Trophoblast cell (in vitro differentiated cells and primary cell): ENCODE measurements around the gene SLC4A3.

ENCODE experiments used
- DNase-seq, 2 donors: peaks; one replicate each; pipeline ENCODE4 v3.0.0-alpha.2; 2016
- H2AFZ ChIP-seq: 2 replicates; pipeline ENCODE4 v1.6.1; 2013; ENCODE audit warnings: low read length, moderate library complexity, mild to moderate bottlenecking; ENCODE audit not compliant: insufficient read depth, poor library complexity
- H2AK5ac ChIP-seq: 2 replicates; pipeline ENCODE4 v1.6.1; 2013; ENCODE audit warnings: mild to moderate bottlenecking, low read length
- H2BK120ac ChIP-seq: 2 replicates; pipeline ENCODE4 v1.6.1; 2013; ENCODE audit warnings: low read length, mild to moderate bottlenecking, moderate library complexity; ENCODE audit not compliant: insufficient read depth, poor library complexity
- H2BK12ac ChIP-seq: 2 replicates; pipeline ENCODE4 v1.6.1; 2013; ENCODE audit warnings: mild to moderate bottlenecking, low read length, moderate library complexity
- H2BK5ac ChIP-seq: 2 replicates; pipeline ENCODE4 v1.6.1; 2013; ENCODE audit warnings: low read length, low read depth, moderate library complexity, mild to moderate bottlenecking; ENCODE audit not compliant: poor library complexity
- H3K14ac ChIP-seq: 2 replicates; pipeline ENCODE4 v1.6.1; 2013; ENCODE audit warnings: mild to moderate bottlenecking, low read length
- H3K18ac ChIP-seq: 2 replicates; pipeline ENCODE4 v1.6.1; 2013; ENCODE audit warnings: mild to moderate bottlenecking, low read length
- H3K23ac ChIP-seq: 2 replicates; pipeline ENCODE4 v1.6.1; 2013; ENCODE audit warnings: low read length
- H3K27ac ChIP-seq: 2 replicates; pipeline ENCODE4 v1.5.1; 2013; ENCODE audit warnings: low read depth, mild to moderate bottlenecking, inconsistent platforms, low read length, moderate library complexity
- H3K27me3 ChIP-seq: 2 replicates; pipeline ENCODE4 v1.6.1; 2013; ENCODE audit warnings: inconsistent platforms, mild to moderate bottlenecking, low read length, moderate library complexity; ENCODE audit not compliant: insufficient read depth
- H3K36me3 ChIP-seq, 2 experiments: 1 replicate in 1 of 2; 2 replicates in 1 of 2; pipeline ENCODE4 v1.6.1; 2013; ENCODE audit warnings: low read length in 2 of 2, mild to moderate bottlenecking in 2 of 2, moderate library complexity in 1 of 2; ENCODE audit not compliant: insufficient read depth in 2 of 2, control insufficient read depth in 1 of 2
- H3K4ac ChIP-seq: 2 replicates; pipeline ENCODE4 v1.6.1; 2013; ENCODE audit warnings: low read depth, mild to moderate bottlenecking, low read length, moderate library complexity
- H3K4me1 ChIP-seq, 2 experiments: 1 replicate in 1 of 2; 2 replicates in 1 of 2; pipeline ENCODE4 v1.6.1; 2013; ENCODE audit warnings: low read length in 2 of 2, mild to moderate bottlenecking in 2 of 2, moderate library complexity in 1 of 2; ENCODE audit not compliant: insufficient read depth in 2 of 2, control insufficient read depth in 1 of 2
- H3K4me2 ChIP-seq: 2 replicates; pipeline ENCODE4 v1.6.1; 2013; ENCODE audit warnings: inconsistent platforms, mild to moderate bottlenecking, low read length, moderate library complexity
- H3K4me3 ChIP-seq: 2 replicates; pipeline ENCODE4 v1.5.1; 2013; ENCODE audit warnings: mild to moderate bottlenecking, low read depth, low read length, inconsistent platforms
- H3K79me1 ChIP-seq: one replicate; pipeline ENCODE4 v1.6.1; 2013; ENCODE audit warnings: low read length
- H3K79me2 ChIP-seq: 2 replicates; pipeline ENCODE4 v1.6.1; 2013; ENCODE audit warnings: low read length, mild to moderate bottlenecking; ENCODE audit not compliant: control insufficient read depth, insufficient read depth, poor library complexity
- H3K9ac ChIP-seq: 2 replicates; pipeline ENCODE4 v1.6.1; 2013; ENCODE audit warnings: mild to moderate bottlenecking, low read length
- H3K9me3 ChIP-seq: 2 replicates; pipeline ENCODE4 v1.6.1; 2013; ENCODE audit warnings: low read depth, mild to moderate bottlenecking, control low read depth, inconsistent platforms, low read length; ENCODE audit not compliant: insufficient read depth
- H4K12ac ChIP-seq: 2 replicates; pipeline ENCODE4 v1.6.1; 2013; ENCODE audit warnings: low read depth, mild to moderate bottlenecking, low read length, moderate library complexity
- H4K8ac ChIP-seq: 2 replicates; pipeline ENCODE4 v1.6.1; 2013; ENCODE audit warnings: low read depth, mild to moderate bottlenecking, low read length, moderate library complexity
- H4K91ac ChIP-seq: one replicate; pipeline ENCODE4 v1.6.1; 2013; ENCODE audit warnings: low read depth, mild to moderate bottlenecking, low read length, moderate library complexity
- WGBS: extraction: QIAGEN DNeasy Blood & Tissue Kit; methylation state at CpG from one replicate; pipeline ENCODE4 v1.1.7; 2013; ENCODE audit warnings: missing lambda C conversion rate; ENCODE audit not compliant: insufficient read length, insufficient coverage; ENCODE audit errors: extremely low coverage; 5-methylcytosine and 5-hydroxymethylcytosine counted together

The SLC4A3 gene

DNA sequence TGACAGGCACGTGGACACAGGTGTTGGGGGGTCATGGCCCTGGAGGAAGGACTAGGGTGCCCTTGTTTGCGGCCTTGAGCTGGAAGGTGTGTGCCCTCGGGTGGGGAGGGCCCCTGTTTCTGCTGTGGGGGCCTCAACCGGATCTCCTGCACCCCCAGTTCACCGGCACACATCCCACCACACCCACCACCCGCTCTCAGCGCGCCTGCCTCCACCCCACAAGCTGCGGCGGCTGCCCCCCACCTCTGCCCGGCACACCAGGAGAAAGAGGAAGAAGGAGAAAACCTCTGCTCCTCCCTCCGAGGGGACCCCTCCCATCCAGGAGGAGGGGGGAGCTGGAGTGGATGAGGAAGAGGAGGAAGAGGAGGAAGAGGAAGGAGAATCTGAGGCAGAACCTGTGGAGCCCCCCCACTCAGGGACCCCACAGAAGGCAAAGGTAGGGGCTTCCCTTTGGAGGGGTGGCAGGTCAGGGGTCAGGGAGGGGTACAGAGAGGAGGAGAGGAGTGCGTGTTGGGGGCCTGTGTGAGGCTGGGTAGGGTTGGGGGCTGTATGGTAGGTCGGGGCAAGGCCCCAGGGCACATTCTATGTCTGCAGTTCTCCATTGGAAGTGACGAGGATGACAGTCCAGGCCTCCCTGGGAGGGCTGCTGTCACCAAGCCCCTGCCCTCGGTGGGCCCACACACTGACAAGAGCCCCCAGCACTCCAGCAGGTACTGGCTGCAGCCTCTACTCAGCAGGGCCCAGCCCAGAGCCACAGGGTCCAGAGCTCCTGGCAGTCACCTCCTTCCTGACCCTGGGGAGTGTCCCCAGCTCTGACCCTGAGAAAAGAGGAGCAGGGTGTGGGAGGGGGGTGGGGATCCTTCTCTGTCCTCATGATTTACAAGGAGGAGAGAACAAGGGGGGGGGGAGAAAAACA lies 1.8 kb downstream of the SLC4A3 start:
- DNase-seq, result no peak
- Histone ChIP-seq H3K27me3 (no peaks in the 10 kb centered on the region), H4K8ac (no peak overlapping the region), H3K18ac (no peak overlapping the region), H3K4me2 (no peak overlapping the region), H3K27ac (no peak overlapping the region), H2BK5ac (no peak overlapping the region), H2BK12ac (no peak overlapping the region), H2BK120ac (no peak overlapping the region), H2AK5ac (no peak overlapping the region), H3K4me1 (peaks cover 3% of the 10 kb centered on the region in 2 experiments), H3K4me3 (peak overlapping the region; percentile 10), H3K4ac (no peak overlapping the region), H3K9ac (no peak overlapping the region), H3K23ac (no peak overlapping the region), H3K36me3 (peaks cover 22 to 23% of the 10 kb centered on the region in 2 experiments), H4K12ac (no peak overlapping the region), H3K14ac (no peak overlapping the region), H4K91ac (no peak overlapping the region), H2AFZ (no peak overlapping the region), H3K9me3 (peaks cover 2% of the 10 kb centered on the region), H3K79me1 (peaks cover 7% of the 10 kb centered on the region), H3K79me2 (peaks cover 2% of the 10 kb centered on the region)
- WGBS, result no CpG with 5 or more reads among the region's 16 CpGs

- Histone ChIP-seq H3K23ac (no peak overlapping the region), H2BK120ac (no peak overlapping the region), H2AK5ac (no peak overlapping the region), H3K4ac (no peak overlapping the region), H3K9me3 (peaks cover 2% of the 10 kb centered on the region), H2AFZ (no peak overlapping the region), H4K91ac (no peak overlapping the region), H3K79me2 (peaks cover 2% of the 10 kb centered on the region), H2BK5ac (no peak overlapping the region), H3K79me1 (peaks cover 7% of the 10 kb centered on the region), H3K14ac (no peak overlapping the region), H3K4me2 (no peak overlapping the region), H3K4me1 (peaks cover 3% of the 10 kb centered on the region in 2 experiments), H2BK12ac (no peak overlapping the region), H4K8ac (no peak overlapping the region), H3K27me3 (no peaks in the 10 kb centered on the region), H3K4me3 (no peak overlapping the region), H3K18ac (no peak overlapping the region), H3K36me3 (peaks cover 22 to 25% of the 10 kb centered on the region in 2 experiments), H3K27ac (no peak overlapping the region), H4K12ac (no peak overlapping the region), H3K9ac (no peak overlapping the region)
- no peak for DNase-seq
- no CpG with 5 or more reads among the region's 20 CpGs for WGBS
Measured at GRCh38 chr2:219629976-219630695, 2.7 kb downstream of the SLC4A3 start.

DNA sequence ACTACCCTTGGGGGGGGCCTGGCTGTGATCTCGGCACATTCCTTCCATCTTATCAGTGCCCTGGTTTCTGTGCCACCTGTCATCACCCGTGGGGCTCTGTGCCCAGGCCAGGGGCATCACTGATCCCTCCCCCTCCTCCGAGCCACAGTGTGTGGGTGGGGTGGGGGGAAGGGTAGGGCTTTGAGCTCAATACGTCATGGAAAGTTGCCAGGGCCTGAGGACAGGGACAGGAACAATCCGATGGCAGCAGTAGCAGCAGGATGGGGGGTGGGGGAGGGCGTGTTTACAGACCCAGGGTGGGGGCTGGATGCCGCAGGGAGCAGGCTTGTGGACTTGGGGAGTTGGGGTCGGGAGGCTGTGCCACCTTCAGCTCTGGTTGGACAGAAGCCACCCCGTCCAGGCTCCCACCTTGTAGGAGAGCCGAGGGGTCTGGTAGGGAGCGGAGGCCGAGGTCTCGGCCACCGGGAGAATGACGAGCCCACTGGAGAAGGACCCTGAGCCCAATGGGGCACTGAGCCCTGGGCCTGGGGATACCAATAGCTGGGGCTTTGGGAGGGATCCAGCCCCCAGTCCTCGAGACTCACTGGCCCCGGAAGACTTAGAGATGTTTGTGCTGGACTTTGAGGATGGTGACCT lies 3.5 kb downstream of the SLC4A3 start:
- Histone ChIP-seq H3K27me3 (no peaks in the 10 kb centered on the region), H3K9ac (no peak overlapping the region)
- WGBS, result no CpG with 5 or more reads among the region's 17 CpGs

GRCh38 chr2:219631406-219631891 lies 4.0 kb downstream of the SLC4A3 start:
- Histone ChIP-seq H3K79me2 (peaks cover 2% of the 10 kb centered on the region), H2BK120ac (no peak overlapping the region), H3K23ac (no peak overlapping the region), H3K27me3 (no peaks in the 10 kb centered on the region), H2AFZ (no peak overlapping the region), H3K9me3 (peaks cover 2% of the 10 kb centered on the region), H3K4me2 (no peak overlapping the region), H2BK5ac (no peak overlapping the region), H3K4me1 (peaks cover 3% of the 10 kb centered on the region in 2 experiments), H4K12ac (no peak overlapping the region), H4K8ac (no peak overlapping the region), H3K18ac (no peak overlapping the region), H3K36me3 (peaks cover 22 to 26% of the 10 kb centered on the region in 2 experiments), H3K4me3 (no peak overlapping the region), H2BK12ac (no peak overlapping the region), H3K79me1 (peaks cover 7% of the 10 kb centered on the region), H3K9ac (no peak overlapping the region), H4K91ac (no peak overlapping the region), H3K4ac (no peak overlapping the region), H3K14ac (no peak overlapping the region), H2AK5ac (no peak overlapping the region), H3K27ac (no peak overlapping the region)
- DNase-seq, result no peak
- no CpG with 5 or more reads among the region's 9 CpGs for WGBS

More for the DNA sequence above, 3.5 kb downstream of the SLC4A3 start:
- Histone ChIP-seq H3K27ac (no peak overlapping the region), H3K23ac (no peak overlapping the region), H3K14ac (no peak overlapping the region), H2AK5ac (no peak overlapping the region), H3K4ac (no peak overlapping the region), H4K12ac (no peak overlapping the region), H4K8ac (no peak overlapping the region), H3K4me3 (no peak overlapping the region), H2AFZ (no peak overlapping the region), H2BK5ac (no peak overlapping the region), H3K9me3 (peaks cover 2% of the 10 kb centered on the region), H4K91ac (no peak overlapping the region), H3K79me2 (peaks cover 2% of the 10 kb centered on the region), H2BK12ac (no peak overlapping the region), H2BK120ac (no peak overlapping the region), H3K4me1 (peaks cover 3% of the 10 kb centered on the region in 2 experiments), H3K18ac (no peak overlapping the region), H3K36me3 (peaks cover 22 to 25% of the 10 kb centered on the region in 2 experiments), H3K79me1 (peaks cover 7% of the 10 kb centered on the region), H3K4me2 (no peak overlapping the region)
- DNase-seq, result no peak
